HAP-1 (cell line): ENCODE measurements around the gene DDRGK1.
A peak's percentile ranks its signal among the peaks of the same experiment; 100 is the strongest.

Experiments
- DNase-seq, 2 experiments: peaks; one replicate each; pipeline ENCODE4 v3.0.0-alpha.2; 2016 to 2020; ENCODE audit warnings: low spot score in 2 of 2
- H3K27me3 ChIP-seq: fragments of 250-450 bp; sonication (Bioruptor Pico); 2 replicates; pipeline ENCODE4 v1.5.1; 2020; ENCODE audit warnings: low read depth, mild to moderate bottlenecking, moderate library complexity
- H3K36me3 ChIP-seq: fragments of 250-450 bp; sonication (Bioruptor Pico); replicated peaks from 2 replicates; pipeline ENCODE4 v1.5.1; 2020; ENCODE audit warnings: mild to moderate bottlenecking
- H3K4me1 ChIP-seq: fragments of 250-450 bp; sonication (Bioruptor Pico); 2 replicates; pipeline ENCODE4 v1.5.1; 2020; ENCODE audit warnings: mild to moderate bottlenecking
- H3K4me3 ChIP-seq: fragments of 250-450 bp; sonication (Bioruptor Pico); 2 replicates; pipeline ENCODE4 v1.5.1; 2020; ENCODE audit warnings: mild to moderate bottlenecking, moderate library complexity
- H3K9me3 ChIP-seq: fragments of 250-450 bp; sonication (Bioruptor Pico); 2 replicates; pipeline ENCODE4 v1.5.1; 2020; ENCODE audit warnings: mild to moderate bottlenecking, moderate library complexity
- in situ Hi-C: fragments of 300-500 bp; cut with MboI; formaldehyde crosslinking; loops from 3 replicates; pipeline ENCODE4 v1.14.3; 2020; ENCODE audit warnings: low sequenced_read_pairs, inconsistent platforms, mixed read lengths

The DDRGK1 gene

GRCh38 chr20:3229158-3229557, 24.7 kb upstream of the DDRGK1 start:
- Histone ChIP-seq H3K36me3 (peaks cover 32% of the 10 kb centered on the region), H3K4me3 (no peak overlapping the region), H3K4me1 (no peaks in the 10 kb centered on the region), H3K27me3 (no peaks in the 10 kb centered on the region), H3K9me3 (no peaks in the 10 kb centered on the region)
- in situ Hi-C loops: no loop called here
- no peak for DNase-seq

DNA sequence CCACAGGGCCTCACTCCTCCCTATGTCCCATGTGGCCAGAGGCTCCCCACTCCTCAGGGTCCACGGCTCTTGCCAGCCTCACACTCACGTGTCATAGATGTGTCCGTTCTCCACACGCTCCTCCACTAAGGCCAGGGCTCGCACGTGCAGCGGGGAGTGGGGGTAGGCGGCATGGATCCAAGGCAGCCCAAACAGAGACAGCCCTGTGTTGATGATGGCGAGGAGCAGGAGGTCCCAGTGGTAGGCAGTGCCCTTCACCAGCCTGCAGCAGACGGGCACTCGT, 24.2 kb upstream of the DDRGK1 start:
- no peaks in the 10 kb centered on the region for H3K9me3 ChIP-seq

GRCh38 chr20:3227936-3228749, 23.7 kb upstream of the DDRGK1 start:
- H3K4me1 ChIP-seq: no peaks in the 10 kb centered on the region
- in situ Hi-C loops: no loop called here
- H3K36me3 ChIP-seq: peaks cover 26% of the 10 kb centered on the region
- no peak for DNase-seq
- H3K9me3 ChIP-seq: no peaks in the 10 kb centered on the region
- no peak overlapping the region for H3K4me3 ChIP-seq
- no peaks in the 10 kb centered on the region for H3K27me3 ChIP-seq

More for the DNA sequence above, 24.2 kb upstream of the DDRGK1 start:
- Histone ChIP-seq H3K27me3 (no peaks in the 10 kb centered on the region), H3K4me3 (no peak overlapping the region), H3K36me3 (peaks cover 30% of the 10 kb centered on the region), H3K4me1 (no peaks in the 10 kb centered on the region)
- DNase-seq: no peak
- in situ Hi-C loops: no loop called here

- Histone ChIP-seq H3K4me3 (no peak overlapping the region), H3K4me1 (no peaks in the 10 kb centered on the region), H3K9me3 (no peaks in the 10 kb centered on the region), H3K27me3 (no peaks in the 10 kb centered on the region), H3K36me3 (peaks cover 29% of the 10 kb centered on the region)
- DNase-seq: no peak
- in situ Hi-C loops: no loop called here
Measured at GRCh38 chr20:3227506-3227905, 23.0 kb upstream of the DDRGK1 start.

GRCh38 chr20:3226864-3227263, 22.4 kb upstream of the DDRGK1 start:
- no peaks in the 10 kb centered on the region for H3K9me3 ChIP-seq
- no peaks in the 10 kb centered on the region for H3K4me1 ChIP-seq
- no peak overlapping the region for H3K4me3 ChIP-seq
- DNase-seq: no peak
- in situ Hi-C loops: no loop called here
- H3K27me3 ChIP-seq: no peaks in the 10 kb centered on the region
- peaks cover 33% of the 10 kb centered on the region for H3K36me3 ChIP-seq

- Histone ChIP-seq H3K36me3 (peaks cover 40% of the 10 kb centered on the region), H3K27me3 (no peaks in the 10 kb centered on the region), H3K4me3 (no peak overlapping the region), H3K4me1 (no peaks in the 10 kb centered on the region), H3K9me3 (no peaks in the 10 kb centered on the region)
- in situ Hi-C loops: no loop called here
- DNase-seq: no peak
Measured at GRCh38 chr20:3226093-3226492, 21.6 kb upstream of the DDRGK1 start.

- Histone ChIP-seq H3K9me3 (no peaks in the 10 kb centered on the region), H3K36me3 (peaks cover 47% of the 10 kb centered on the region), H3K4me1 (no peaks in the 10 kb centered on the region), H3K4me3 (no peak overlapping the region), H3K27me3 (no peaks in the 10 kb centered on the region)
- in situ Hi-C loops: no loop called here
- DNase-seq: no peak
Measured at GRCh38 chr20:3224681-3225421, 20.4 kb upstream of the DDRGK1 start.

DNA sequence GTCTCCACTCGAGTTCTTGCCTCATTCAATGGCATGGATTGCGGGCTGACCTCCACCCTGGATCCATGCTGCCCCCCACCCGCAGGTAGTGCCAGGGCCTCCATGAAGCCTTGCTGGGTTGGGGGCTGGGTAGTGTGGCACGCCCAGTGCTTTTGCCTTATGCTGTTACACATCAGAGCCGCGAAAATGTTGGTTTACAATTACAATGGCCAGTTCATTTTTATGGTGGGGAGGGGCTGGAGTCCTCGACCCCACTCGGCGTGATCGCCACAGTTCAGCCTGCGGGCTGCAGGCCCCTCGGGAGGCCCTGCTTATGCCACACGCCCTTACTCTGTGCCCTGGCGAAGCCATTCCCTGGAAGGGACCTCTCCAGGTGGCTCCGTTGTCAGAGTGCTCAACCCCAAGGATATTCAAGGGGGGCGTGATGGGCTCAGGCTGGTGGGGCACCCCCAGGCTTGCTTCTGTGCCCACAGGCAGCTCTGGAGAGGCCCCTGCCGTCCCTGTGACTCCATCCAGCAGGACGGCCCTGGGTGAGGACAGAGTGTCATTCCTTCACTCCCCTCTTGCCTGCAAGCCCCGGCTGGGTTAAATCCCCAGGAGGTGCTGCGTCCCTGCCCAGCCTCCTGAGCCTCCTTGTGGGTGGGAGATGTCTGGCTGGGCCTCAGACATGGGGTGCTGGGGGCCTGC, 19.7 kb upstream of the DDRGK1 start:
- H3K4me1 ChIP-seq: no peaks in the 10 kb centered on the region

DNA sequence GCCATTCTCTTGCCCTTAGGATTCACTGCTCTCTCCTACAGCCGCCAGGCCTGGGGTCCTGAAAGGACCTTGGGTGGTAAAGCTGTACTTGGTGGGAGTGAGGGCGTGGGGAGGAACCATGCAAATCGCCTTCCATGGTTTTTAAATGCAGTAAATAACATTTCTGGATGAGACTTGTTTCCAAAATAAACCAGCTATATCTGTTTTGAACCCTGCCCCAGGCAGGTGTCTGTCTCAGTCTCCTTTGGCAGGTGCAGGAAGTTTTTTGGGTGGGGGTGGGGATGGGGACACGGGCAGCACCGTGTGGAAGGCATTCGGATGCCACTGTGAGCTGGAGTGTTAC, 19.1 kb upstream of the DDRGK1 start:
- no peaks in the 10 kb centered on the region for H3K4me1 ChIP-seq
- H3K27me3 ChIP-seq: no peaks in the 10 kb centered on the region
- in situ Hi-C loops: no loop called here
- DNase-seq: no peak
- no peaks in the 10 kb centered on the region for H3K9me3 ChIP-seq
- H3K36me3 ChIP-seq: peaks cover 55% of the 10 kb centered on the region
- no peak overlapping the region for H3K4me3 ChIP-seq

More for the DNA sequence above, 19.7 kb upstream of the DDRGK1 start:
- Histone ChIP-seq H3K36me3 (peaks cover 52% of the 10 kb centered on the region), H3K4me3 (no peak overlapping the region), H3K9me3 (no peaks in the 10 kb centered on the region), H3K27me3 (no peaks in the 10 kb centered on the region)
- DNase-seq: no peak
- in situ Hi-C loops: no loop called here

GRCh38 chr20:3222635-3223600, 18.4 kb upstream of the DDRGK1 start:
- in situ Hi-C loops: no loop called here
- no peaks in the 10 kb centered on the region for H3K4me1 ChIP-seq
- H3K36me3 ChIP-seq: peaks cover 56% of the 10 kb centered on the region
- DNase-seq: no peak
- H3K4me3 ChIP-seq: no peak overlapping the region
- H3K9me3 ChIP-seq: no peaks in the 10 kb centered on the region
- no peaks in the 10 kb centered on the region for H3K27me3 ChIP-seq

- DNase-seq: no peak
- Histone ChIP-seq H3K4me3 (no peak overlapping the region), H3K9me3 (no peaks in the 10 kb centered on the region), H3K4me1 (no peaks in the 10 kb centered on the region), H3K36me3 (peaks cover 58% of the 10 kb centered on the region), H3K27me3 (no peaks in the 10 kb centered on the region)
- in situ Hi-C loops: no loop called here
Measured at GRCh38 chr20:3221398-3222226, 17.1 kb upstream of the DDRGK1 start.

- peak; percentile 40 to 86 for DNase-seq
- Histone ChIP-seq H3K36me3 (peaks cover 66% of the 10 kb centered on the region), H3K4me3 (no peak overlapping the region), H3K9me3 (no peaks in the 10 kb centered on the region), H3K27me3 (no peaks in the 10 kb centered on the region), H3K4me1 (no peaks in the 10 kb centered on the region)
- in situ Hi-C loops: loop anchor here (10.0 kb wide), 1 partner anchor 96 kb away; no protein-coding TSS in a partner anchor
Measured at GRCh38 chr20:3218307-3218988, 14.0 kb upstream of the DDRGK1 start.
